ENCODE results near the gene PRRT1B. TPM values are rescaled to one million over a fixed set of nuclear protein-coding genes. Genes with fewer than 3 reads are reported as not detected.

PRRT1B gene
- total and polyA plus RNA-seq, 2 of the 4 experiments (the other 2 are of a cell fraction) = not detected

DNA sequence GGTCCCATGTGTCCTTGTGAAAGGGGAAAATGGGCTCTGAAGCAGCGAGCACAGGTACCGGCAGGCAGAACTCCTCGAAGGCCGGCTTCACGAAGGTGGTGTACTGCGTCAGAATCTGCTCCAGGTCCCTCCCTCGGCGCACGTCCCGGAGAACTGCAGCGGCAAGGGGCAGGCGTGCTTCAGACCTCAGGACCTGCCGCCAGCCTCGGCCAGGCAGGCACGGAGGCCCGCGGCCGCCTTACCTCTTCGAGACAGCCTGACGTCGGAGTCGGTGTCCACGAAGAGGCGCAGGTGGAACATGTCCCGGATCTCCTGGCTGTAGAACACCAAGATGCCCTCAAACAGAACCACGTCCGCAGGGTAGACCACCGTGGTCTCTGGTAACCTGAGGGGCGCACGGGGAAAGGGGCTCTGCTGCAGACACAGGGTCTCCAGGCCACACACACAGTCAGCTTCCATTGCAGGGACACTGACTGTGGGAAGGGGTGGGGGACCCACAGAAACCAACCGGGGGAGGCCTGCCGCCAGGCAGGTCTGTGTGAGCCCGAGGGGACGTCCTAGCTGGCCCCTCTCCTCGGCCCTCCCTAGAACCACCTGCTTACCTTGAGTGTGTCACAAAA is 16.3 kb upstream of the PRRT1B start:
- no peak overlapping the region for H3K27ac ChIP-seq (ENCODE audit: insufficient read depth, low read length)
- peaks cover 9% of the 10 kb centered on the region; the same call in 1 of the 2 replicates for H4K20me1 ChIP-seq (ENCODE audit: insufficient read depth, low read length)
- no peak overlapping the region for H4K5ac ChIP-seq (ENCODE audit: low read depth, low read length)
- no peak overlapping the region for H2BK15ac ChIP-seq (ENCODE audit: low read depth, low read length)
- no peak overlapping the region for H3K4me3 ChIP-seq (ENCODE audit: insufficient read depth, low read depth, low read length)
- no peaks in the 10 kb centered on the region for H3K9me3 ChIP-seq (ENCODE audit: control insufficient read depth, insufficient read depth, low read length)
- no peak overlapping the region for H4K91ac ChIP-seq (ENCODE audit: insufficient read depth, low read depth, low read length)
- H3K9me1 ChIP-seq (ENCODE audit: insufficient read depth, low read length) = no peaks in the 10 kb centered on the region
- no peak overlapping the region for H2AFZ ChIP-seq (replicated peaks; ENCODE audit: low read length, poor library complexity)
- CTCF ChIA-PET = no interaction called here
- TF ChIP-seq RFX5 (IDR thresholded peaks at IDR 0.05; ENCODE audit: low read depth, low read length) (no peak), POLR2A (IDR thresholded peaks at IDR 0.05; ENCODE audit: low read depth, low read length) (no peak), CHD1 (IDR thresholded peaks at IDR 0.05; ENCODE audit: low read depth, low read length) (no peak)
- H2AK5ac ChIP-seq (ENCODE audit: low read depth, low read length) = no peak overlapping the region
- in situ Hi-C loops (cut with MboI; ENCODE audit: low sequenced_read_pairs) = no loop called here
- peaks cover 8% of the 10 kb centered on the region for H3K4me1 ChIP-seq (ENCODE audit: control insufficient read depth, insufficient read depth, low read length)
- no peak overlapping the region for H4K8ac ChIP-seq (ENCODE audit: low read depth in 2 of 2, low read length in 2 of 2)
- DNase-seq = no peak
- H3K18ac ChIP-seq (ENCODE audit: low read depth, low read length) = no peak overlapping the region
- POLR2A ChIA-PET (ENCODE audit: unreplicated experiment) = no interaction called here
- no peak overlapping the region for H2AK9ac ChIP-seq (replicated peaks; ENCODE audit: low read depth, low read length, poor library complexity)
- no TSS peak for BruUV-seq (replicated peaks)
- no peak overlapping the region for H2BK20ac ChIP-seq (ENCODE audit: low read depth, low read length)
- dilution Hi-C loops (cut with HindIII; ENCODE audit: low sequenced_read_pairs, unreplicated experiment) = no loop called here
- peaks cover 12 to 20% of the 10 kb centered on the region in 2 experiments for H3K79me1 ChIP-seq (ENCODE audit: low read depth in 1 of 2, low read length in 2 of 2)
- H3K56ac ChIP-seq (ENCODE audit: extremely low read depth, insufficient read depth, low read length) = no peak overlapping the region
- peaks cover 40% of the 10 kb centered on the region for H3K36me3 ChIP-seq (ENCODE audit: control insufficient read depth, insufficient read depth, low read length)
- no peaks in the 10 kb centered on the region for H3K27me3 ChIP-seq (ENCODE audit: control insufficient read depth, insufficient read depth, low read length)
- intact Hi-C loops (cut with micrococcal nuclease) = no loop called here
- no peak overlapping the region for H3K23ac ChIP-seq (ENCODE audit: low read depth, low read length)
- no peak for ATAC-seq (ENCODE audit: low read depth)
- no peak overlapping the region for H2BK5ac ChIP-seq (ENCODE audit: low read depth, low read length, poor library complexity, severe bottlenecking)
- no peak overlapping the region for H3K4me2 ChIP-seq (ENCODE audit: low read depth, low read length)
- H3K9ac ChIP-seq (ENCODE audit: low read depth, low read length) = no peak overlapping the region
- no peak overlapping the region for H3K4ac ChIP-seq (ENCODE audit: low read depth, low read length)
- H2BK120ac ChIP-seq (ENCODE audit: low read depth, low read length) = no peak overlapping the region
- H3K14ac ChIP-seq (replicated peaks; ENCODE audit: low read depth, low read length) = no peak overlapping the region
- 97% methylated on average over 12 of the region's 35 CpGs; no CpG with 5 or more reads in 1 of the 2 experiments for WGBS, 2 experiments (ENCODE audit: extremely low coverage in 2 of 2, insufficient read length in 1 of 2)

All from IMR-90 (cell line).